Esophagus squamous epithelium (tissue), 4 donors: Measurements from ENCODE around the gene EMC10.

Experiments
- CTCF ChIP-seq, 6 experiments: fragments of 450-650 bp in 4 of 6; fragments of 200-600 bp in 2 of 6; sonication (generic) in 2 of 6; IDR thresholded peaks; one replicate each; pipeline ENCODE4 v1.5.1; 2016 to 2019; ENCODE audit warnings: antibody characterized with exemption in 6 of 6, mild to moderate bottlenecking in 4 of 6, moderate library complexity in 4 of 6
- POLR2A ChIP-seq, 4 donors: fragments of 450-650 bp; IDR thresholded peaks; one replicate each; pipeline ENCODE4 v1.6.1; 2017; ENCODE audit warnings: antibody characterized with exemption in 4 of 4, mild to moderate bottlenecking in 4 of 4, moderate library complexity in 3 of 4

GRCh38 chr19:50510700-50511068 is 34.4 kb downstream of the EMC10 start:
- TF ChIP-seq POLR2A (IDR thresholded peaks at IDR 0.05) (no peak), CTCF (IDR thresholded peaks at IDR 0.05) (no peak)
